Tibial artery (tissue), 4 donors: ENCODE measurements around the gene TCF4.

Source experiments
- DNase-seq, 2 donors: peaks; one replicate each; pipeline ENCODE4 v3.0.0-alpha.2; 2019
- H3K27ac ChIP-seq, 2 donors: fragments of 200-600 bp; sonication (generic) in 1 of 2; 1 replicate in 1 of 2; 2 replicates in 1 of 2; pipeline ENCODE4 v1.5.1; 2018 to 2019; ENCODE audit warnings: mild to moderate bottlenecking in 1 of 2
- H3K27me3 ChIP-seq, 2 donors: fragments of 200-600 bp; sonication (generic) in 1 of 2; one replicate each; pipeline versions ENCODE4 v1.5.1 to v1.6.0; 2016 to 2019
- H3K36me3 ChIP-seq, 3 donors: fragments of 200-600 bp; sonication (generic) in 2 of 3; one replicate each; pipeline ENCODE4 v1.5.1; 2016 to 2019; ENCODE audit warnings: mild to moderate bottlenecking in 2 of 3
- H3K4me1 ChIP-seq, 4 donors: fragments of 200-600 bp; sonication (generic) in 2 of 4; 1 replicate in 3 of 4; 2 replicates in 1 of 4; pipeline ENCODE4 v1.5.1; 2016 to 2019
- H3K4me3 ChIP-seq, 2 donors: fragments of 200-600 bp; sonication (generic) in 1 of 2; 1 replicate in 1 of 2; 2 replicates in 1 of 2; pipeline ENCODE4 v1.5.1; 2018 to 2019; ENCODE audit warnings: mild to moderate bottlenecking in 2 of 2
- H3K9me3 ChIP-seq, 3 donors: fragments of 200-600 bp; sonication (generic) in 1 of 3; one replicate each; pipeline ENCODE4 v1.5.1; 2016 to 2019
- CTCF ChIP-seq, 2 experiments: fragments of 200-600 bp in 1 of 2; fragments of 450-650 bp in 1 of 2; IDR thresholded peaks; one replicate each; pipeline ENCODE4 v1.5.1; 2017 to 2019; ENCODE audit warnings: antibody characterized with exemption in 2 of 2, mild to moderate bottlenecking in 1 of 2, moderate library complexity in 1 of 2
- intact Hi-C: fragments of 100-400 bp; cut with DNase I; formaldehyde crosslinking; loops from one replicate; pipeline ENCODE4 v1.15.0; 2023; ENCODE audit warnings: low total_unique reads

The TCF4 gene

DNA sequence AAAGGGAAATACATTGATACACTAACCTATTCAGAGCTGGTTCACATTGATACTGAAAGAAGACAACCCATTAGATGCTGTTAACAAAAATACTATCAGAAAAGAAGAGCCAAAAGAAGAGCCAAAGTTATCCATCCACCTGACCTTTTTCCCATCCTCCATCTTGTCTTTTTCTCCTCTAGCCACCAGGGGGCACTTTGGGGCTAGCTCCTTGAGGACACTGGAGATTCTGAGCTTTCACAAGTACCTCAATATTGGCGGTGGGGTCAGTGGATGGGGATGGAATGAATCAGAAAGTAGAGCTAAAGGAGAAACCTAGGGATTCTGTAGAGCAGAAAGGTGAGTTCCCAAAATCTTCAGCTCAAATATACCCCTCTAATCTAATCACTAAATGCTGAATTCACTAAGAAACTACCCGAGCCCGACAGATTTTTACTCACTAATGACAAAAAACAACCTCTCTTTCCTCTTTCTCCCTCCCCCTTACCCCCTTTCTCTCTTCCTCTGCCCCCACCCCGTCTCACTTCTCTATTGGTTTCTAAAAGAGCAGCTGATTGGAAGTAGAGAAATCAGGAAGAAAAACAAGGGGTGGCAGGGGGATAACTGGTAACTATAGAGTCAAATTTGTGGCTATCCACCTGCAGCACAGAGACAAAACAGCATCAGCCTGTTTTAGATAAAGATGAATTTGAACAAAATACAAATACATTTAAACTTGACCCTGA lies 203.3 kb downstream of the TCF4 start:
- H3K4me3 ChIP-seq: no peak overlapping the region
- no peaks in the 10 kb centered on the region for H3K36me3 ChIP-seq
- no peaks in the 10 kb centered on the region for H3K9me3 ChIP-seq
- no peak for DNase-seq
- intact Hi-C loops: no loop called here
- no peak overlapping the region for H3K27ac ChIP-seq
- TF ChIP-seq CTCF (IDR thresholded peaks at IDR 0.05): peak; percentile 24 to 28
- H3K27me3 ChIP-seq: no peaks in the 10 kb centered on the region
- peaks cover 0 to 7% (median 0%) of the 10 kb centered on the region in 4 donors for H3K4me1 ChIP-seq

- DNase-seq: no peak
- TF ChIP-seq CTCF (IDR thresholded peaks at IDR 0.05): no peak
- Histone ChIP-seq H3K27ac (no peak overlapping the region), H3K27me3 (no peaks in the 10 kb centered on the region), H3K9me3 (no peaks in the 10 kb centered on the region), H3K4me3 (no peak overlapping the region), H3K36me3 (no peaks in the 10 kb centered on the region), H3K4me1 (peaks cover 0 to 7% (median 0%) of the 10 kb centered on the region in 4 donors)
- intact Hi-C loops: no loop called here
Measured at GRCh38 chr18:55384115-55384514, 203.9 kb downstream of the TCF4 start.

- intact Hi-C loops: no loop called here
- no peak for TF ChIP-seq CTCF (IDR thresholded peaks at IDR 0.05)
- no peaks in the 10 kb centered on the region for H3K27me3 ChIP-seq
- H3K4me1 ChIP-seq: peaks cover 0 to 3% (median 0%) of the 10 kb centered on the region in 4 donors
- DNase-seq: no peak
- no peak overlapping the region for H3K27ac ChIP-seq
- H3K4me3 ChIP-seq: no peak overlapping the region
- no peaks in the 10 kb centered on the region for H3K36me3 ChIP-seq
- no peaks in the 10 kb centered on the region for H3K9me3 ChIP-seq
Measured at GRCh38 chr18:55382277-55382805, 205.7 kb downstream of the TCF4 start.

DNA sequence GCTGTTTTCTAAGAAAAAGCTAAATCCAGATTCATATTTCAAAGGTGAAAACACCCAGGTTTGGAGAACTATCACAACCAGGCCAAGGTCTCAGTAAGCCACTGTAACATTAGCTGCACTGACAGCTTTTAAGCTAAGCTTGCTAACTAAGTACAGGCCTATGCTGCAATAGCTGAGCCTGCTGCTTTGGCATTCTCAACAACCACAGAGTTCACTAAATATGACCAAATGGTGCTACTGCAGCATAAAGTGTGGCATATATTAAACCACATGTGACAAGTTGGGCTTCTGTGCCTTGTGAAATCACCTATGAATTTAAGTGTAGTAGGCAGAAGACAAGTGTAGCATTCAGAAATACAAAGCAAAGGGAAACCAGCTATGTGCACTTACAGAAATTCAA lies 206.7 kb downstream of the TCF4 start:
- Histone ChIP-seq H3K27me3 (no peaks in the 10 kb centered on the region), H3K4me3 (no peak overlapping the region), H3K27ac (no peak overlapping the region), H3K9me3 (no peaks in the 10 kb centered on the region), H3K4me1 (no peaks in the 10 kb centered on the region), H3K36me3 (no peaks in the 10 kb centered on the region)
- TF ChIP-seq CTCF (IDR thresholded peaks at IDR 0.05): no peak
- no peak for DNase-seq
- intact Hi-C loops: no loop called here

GRCh38 chr18:55380589-55380988 lies 207.4 kb downstream of the TCF4 start:
- Histone ChIP-seq H3K27me3 (no peaks in the 10 kb centered on the region), H3K4me3 (no peak overlapping the region), H3K36me3 (no peaks in the 10 kb centered on the region), H3K4me1 (no peaks in the 10 kb centered on the region), H3K27ac (no peak overlapping the region), H3K9me3 (no peaks in the 10 kb centered on the region)
- intact Hi-C loops: no loop called here
- no peak for DNase-seq
- no peak for TF ChIP-seq CTCF (IDR thresholded peaks at IDR 0.05)
